GM19099 (cell line): ENCODE measurements around the gene TPPP.
"Not testable (repeated sequence)": the region's sequence is repeated elsewhere in the genome, so short reads cannot be mapped to it uniquely, and the experiment has no call there.

Source experiments
- POLR2A ChIP-seq: IDR thresholded peaks from 3 replicates; pipeline ENCODE4 v1.6.1; 2011; ENCODE audit warnings: low read depth; ENCODE audit not compliant: insufficient read length; ENCODE audit errors: extremely low read depth

The TPPP gene

GRCh38 chr5:693271-694041 lies at the start of gene TPPP:
TSS of gene TPPP (minus strand) at chr5:693352. CDS start at chr5:678060, 15,292 bp downstream.
- not testable (repeated sequence) for TF ChIP-seq POLR2A

GRCh38 chr5:717143-717542 lies 24.0 kb upstream of the TPPP start:
- TF ChIP-seq POLR2A = no peak

- TF ChIP-seq POLR2A = no peak
Measured at GRCh38 chr5:691817-692528, 1.2 kb downstream of the TPPP start.

DNA sequence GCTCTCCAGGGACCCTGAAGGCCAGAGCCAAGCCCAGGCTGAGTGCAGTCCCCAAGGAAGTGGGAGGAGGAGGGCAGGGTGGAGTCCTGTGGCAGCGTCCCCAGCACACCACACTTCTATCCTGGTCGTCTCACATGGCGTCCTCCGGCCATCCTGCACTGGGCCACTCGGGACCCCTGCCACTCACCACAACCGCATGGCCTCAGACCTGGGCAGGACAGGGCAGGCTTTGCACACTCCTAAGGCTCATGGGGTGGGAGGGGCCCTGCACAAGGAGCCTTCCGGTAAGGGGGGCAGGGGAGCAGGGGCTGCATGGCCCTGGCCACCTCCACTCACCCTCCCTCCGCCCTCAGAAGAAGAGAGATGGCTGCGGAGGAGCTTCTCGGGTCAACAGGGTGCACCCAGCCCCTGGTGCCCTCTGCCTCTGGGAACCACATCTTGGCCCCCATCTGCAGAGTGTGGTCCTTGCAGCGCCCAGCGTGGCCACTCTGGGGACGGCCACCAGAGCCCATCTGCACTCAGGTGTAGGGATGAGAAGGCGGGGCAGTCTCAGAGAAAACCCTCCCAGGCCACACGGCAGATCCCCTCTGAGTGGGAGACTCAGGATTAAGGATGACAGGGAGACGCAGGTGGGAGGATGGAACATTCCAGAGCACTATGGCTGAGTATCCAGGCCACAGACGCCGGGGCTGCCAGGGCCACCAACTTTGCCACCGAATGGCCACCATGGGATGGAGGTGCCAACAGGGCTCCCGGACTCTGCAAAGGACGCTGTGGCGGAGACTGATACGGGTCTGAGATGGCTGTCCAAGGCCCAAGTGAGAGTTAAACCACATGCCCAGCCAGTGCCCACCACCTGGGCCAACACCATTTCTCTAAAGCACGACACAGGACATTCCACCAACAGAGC lies 7.6 kb downstream of the TPPP start:
- TF ChIP-seq POLR2A = no peak

DNA sequence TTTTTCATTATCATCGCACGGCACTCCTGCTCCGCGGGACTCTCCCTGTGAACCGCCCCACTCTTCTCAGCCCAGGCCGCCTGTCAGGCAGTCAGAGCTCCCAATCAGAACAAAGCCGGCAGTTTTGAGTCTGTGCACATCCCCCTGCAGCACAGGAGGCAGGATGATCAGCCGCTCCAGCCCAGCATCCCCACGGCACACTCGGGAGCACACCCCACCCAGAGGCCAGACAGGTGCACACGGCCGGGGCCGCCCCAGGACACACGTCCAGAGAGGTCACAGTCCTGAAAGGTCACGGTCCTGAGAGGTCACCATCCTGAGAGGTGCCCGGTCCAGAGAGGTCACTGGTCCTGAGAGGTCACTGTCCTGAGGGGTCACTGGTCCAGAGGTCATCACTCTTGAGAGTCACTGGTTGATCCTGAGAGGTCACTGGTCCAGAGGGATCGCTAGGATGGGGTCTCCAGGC lies 8.4 kb downstream of the TPPP start:
- TF ChIP-seq POLR2A = no peak

- TF ChIP-seq POLR2A = no peak
Measured at GRCh38 chr5:683551-684481, 9.3 kb downstream of the TPPP start.

GRCh38 chr5:677131-678101 lies 15.7 kb downstream of the TPPP start:
- TF ChIP-seq POLR2A = no peak

GRCh38 chr5:676699-677076 lies 16.5 kb downstream of the TPPP start:
- no peak for TF ChIP-seq POLR2A

DNA sequence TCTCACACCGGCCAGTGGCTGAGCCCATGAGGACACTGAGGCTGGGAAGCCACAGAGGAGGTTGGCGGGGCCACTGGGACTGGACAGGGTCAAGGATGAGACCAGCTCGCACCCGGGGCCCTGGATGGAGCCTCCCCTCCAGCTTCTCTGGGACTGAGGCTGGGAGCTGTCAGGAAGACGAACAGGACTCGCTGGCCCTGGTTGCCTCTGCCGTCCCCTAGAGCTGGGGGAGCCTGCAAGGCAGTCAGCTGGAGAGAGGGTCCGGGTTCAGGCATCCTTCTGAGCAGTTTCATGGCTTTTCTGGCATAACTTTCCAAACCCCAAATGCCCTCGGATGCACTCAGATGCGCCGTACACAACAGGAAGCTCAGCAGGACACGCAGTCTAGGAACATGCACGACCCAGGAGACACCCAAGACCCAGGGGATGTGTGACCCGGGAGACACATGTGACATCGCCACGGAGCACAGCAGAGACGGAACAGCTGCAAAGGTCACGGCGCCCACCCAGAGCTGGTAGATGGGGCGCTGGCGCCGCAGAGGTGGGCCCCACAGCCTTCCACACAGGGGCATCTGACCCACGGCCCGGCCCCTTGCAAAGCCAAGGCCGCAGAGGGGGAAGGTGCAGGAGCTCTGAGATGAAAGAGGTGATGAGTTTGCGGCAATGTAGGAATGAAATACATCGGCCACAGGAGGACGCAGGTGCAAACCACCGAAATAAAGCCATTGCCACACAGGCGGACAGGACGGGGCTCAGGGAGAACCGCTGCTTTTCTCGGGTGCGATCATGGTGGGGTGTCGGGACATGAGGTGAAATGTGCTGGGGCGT lies 17.1 kb downstream of the TPPP start:
- no peak for TF ChIP-seq POLR2A

- TF ChIP-seq POLR2A = no peak
Measured at GRCh38 chr5:675111-675870, 17.9 kb downstream of the TPPP start.

DNA sequence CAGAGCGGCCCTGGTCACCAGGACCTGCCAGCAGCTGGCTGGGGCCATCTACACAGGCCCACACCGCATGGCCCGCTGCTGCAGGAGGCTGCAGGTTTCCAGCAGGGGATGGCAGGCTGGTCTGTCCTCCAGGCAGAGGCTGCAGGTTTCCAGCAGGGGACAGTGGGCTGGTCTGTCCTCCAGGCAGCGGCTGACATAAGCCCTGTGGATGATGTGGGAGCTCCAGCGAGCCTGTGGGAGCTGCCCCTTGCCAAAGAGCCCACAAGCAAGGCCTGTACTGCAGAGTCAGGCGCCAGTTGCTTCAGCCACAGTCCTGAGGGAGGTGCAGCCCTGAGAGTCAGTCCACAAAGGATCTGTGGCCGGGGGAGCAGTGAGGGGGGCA lies 18.5 kb downstream of the TPPP start:
- TF ChIP-seq POLR2A = no peak
